ENCODE results near the gene SCN5A.

The SCN5A gene

DNA sequence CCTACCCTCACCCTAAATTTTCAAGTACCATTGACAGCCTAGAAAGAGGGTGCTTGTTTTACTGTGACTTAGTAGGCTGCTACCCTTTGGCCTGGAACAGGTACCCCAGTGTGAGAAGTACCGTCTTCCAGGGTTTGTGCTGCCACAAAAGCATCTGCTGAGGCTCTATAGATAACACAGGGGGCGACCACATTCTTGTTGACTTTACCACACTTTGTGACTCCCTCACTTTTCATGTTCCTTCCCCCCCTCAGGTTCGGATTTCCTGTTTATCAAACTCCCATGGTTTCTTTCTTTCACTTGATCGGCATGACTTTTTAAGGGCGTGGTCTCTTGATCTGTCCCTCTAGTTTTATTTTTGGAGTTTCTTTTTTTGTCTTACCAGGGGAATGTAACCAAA lies 129.8 kb downstream of the SCN5A start:
- no peak overlapping the region for H3K4me3 ChIP-seq (ENCODE audit: low read depth, low read length)
- in situ Hi-C loops (cut with HindIII; ENCODE audit: low sequenced_read_pairs): no loop called here
- DNase-seq (ENCODE audit: low read depth, low spot score): peak; percentile 16
- TF ChIP-seq, protein P1, sequence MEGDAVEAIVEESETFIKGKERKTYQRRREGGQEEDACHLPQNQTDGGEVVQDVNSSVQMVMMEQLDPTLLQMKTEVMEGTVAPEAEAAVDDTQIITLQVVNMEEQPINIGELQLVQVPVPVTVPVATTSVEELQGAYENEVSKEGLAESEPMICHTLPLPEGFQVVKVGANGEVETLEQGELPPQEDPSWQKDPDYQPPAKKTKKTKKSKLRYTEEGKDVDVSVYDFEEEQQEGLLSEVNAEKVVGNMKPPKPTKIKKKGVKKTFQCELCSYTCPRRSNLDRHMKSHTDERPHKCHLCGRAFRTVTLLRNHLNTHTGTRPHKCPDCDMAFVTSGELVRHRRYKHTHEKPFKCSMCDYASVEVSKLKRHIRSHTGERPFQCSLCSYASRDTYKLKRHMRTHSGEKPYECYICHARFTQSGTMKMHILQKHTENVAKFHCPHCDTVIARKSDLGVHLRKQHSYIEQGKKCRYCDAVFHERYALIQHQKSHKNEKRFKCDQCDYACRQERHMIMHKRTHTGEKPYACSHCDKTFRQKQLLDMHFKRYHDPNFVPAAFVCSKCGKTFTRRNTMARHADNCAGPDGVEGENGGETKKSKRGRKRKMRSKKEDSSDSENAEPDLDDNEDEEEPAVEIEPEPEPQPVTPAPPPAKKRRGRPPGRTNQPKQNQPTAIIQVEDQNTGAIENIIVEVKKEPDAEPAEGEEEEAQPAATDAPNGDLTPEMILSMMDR (IDR thresholded peaks at IDR 0.05; ENCODE audit: low read depth, low read length): no peak

DNA sequence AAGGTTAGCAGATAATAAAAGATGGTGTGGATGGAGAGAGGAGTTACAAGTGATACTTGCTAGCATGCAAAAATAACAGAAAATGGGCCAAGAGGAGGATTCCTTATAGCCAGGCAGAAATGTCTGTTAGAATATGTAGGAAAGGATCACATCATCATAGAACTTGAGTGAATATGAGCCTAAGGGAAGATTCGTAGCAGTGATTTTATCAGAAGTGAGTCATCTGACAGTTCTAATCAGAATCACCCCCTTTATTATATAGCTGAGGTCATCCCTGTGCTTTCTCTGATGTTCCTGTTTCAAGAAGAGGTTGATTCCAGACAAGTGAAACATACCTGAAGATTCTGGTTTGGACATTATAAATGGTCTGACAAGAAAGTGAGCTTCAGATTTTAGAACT lies 130.5 kb downstream of the SCN5A start:
- in situ Hi-C loops (cut with HindIII; ENCODE audit: low sequenced_read_pairs): no loop called here
- TF ChIP-seq, protein P1 (IDR thresholded peaks at IDR 0.05; ENCODE audit: low read depth, low read length): no peak
- no peak overlapping the region for H3K4me3 ChIP-seq (ENCODE audit: low read depth, low read length)
- DNase-seq (ENCODE audit: low read depth, low spot score): no peak

DNA sequence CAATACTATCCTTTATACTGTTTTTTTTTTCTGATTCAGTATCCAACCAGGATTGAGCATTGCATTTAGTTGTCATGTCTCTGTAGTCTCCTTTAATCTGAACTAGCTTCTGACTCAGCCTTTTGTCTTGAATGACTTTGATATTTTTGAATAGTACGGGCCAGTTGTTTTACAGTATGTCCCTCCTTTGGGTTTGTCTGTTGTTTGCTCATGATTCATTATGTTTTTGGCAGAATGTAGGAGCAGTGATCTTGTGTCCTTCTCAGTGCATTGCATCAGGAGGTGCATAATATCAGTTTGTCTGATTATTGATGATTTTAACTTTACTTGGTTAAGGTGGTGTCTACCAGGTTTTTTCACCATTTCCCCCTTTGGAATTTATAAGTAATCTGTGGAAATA lies 132.8 kb downstream of the SCN5A start:
- no peak overlapping the region for H3K4me3 ChIP-seq (ENCODE audit: low read depth, low read length)
- no peak for DNase-seq (ENCODE audit: low read depth, low spot score)
- TF ChIP-seq, protein P1 (IDR thresholded peaks at IDR 0.05; ENCODE audit: low read depth, low read length): no peak
- in situ Hi-C loops (cut with HindIII; ENCODE audit: low sequenced_read_pairs): no loop called here

DNA sequence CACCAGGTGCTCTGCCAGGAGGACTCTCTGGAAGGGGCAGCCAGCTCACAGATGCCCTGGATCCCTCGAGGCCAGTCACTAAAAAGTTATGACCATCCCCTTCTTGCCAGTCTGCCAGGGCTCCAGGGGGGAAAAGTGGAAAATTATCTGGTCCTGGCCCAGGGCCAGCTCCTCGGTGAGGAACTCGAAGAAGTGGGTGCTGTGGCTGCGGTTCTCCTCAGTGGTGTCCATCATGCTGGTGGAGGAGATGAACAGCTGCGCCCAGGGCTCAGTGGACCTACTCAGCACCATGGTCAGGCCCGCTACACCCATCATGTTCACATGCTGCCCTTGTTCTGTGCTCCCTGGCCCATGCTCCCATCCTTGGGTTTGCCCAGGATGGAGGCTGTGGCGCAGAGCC lies 134.1 kb downstream of the SCN5A start:
- no peak for DNase-seq (ENCODE audit: low read depth, low spot score)
- in situ Hi-C loops (cut with HindIII; ENCODE audit: low sequenced_read_pairs): no loop called here
- no peak overlapping the region for H3K4me3 ChIP-seq (ENCODE audit: low read depth, low read length)
- TF ChIP-seq, protein P1 (IDR thresholded peaks at IDR 0.05; ENCODE audit: low read depth, low read length): no peak

DNA sequence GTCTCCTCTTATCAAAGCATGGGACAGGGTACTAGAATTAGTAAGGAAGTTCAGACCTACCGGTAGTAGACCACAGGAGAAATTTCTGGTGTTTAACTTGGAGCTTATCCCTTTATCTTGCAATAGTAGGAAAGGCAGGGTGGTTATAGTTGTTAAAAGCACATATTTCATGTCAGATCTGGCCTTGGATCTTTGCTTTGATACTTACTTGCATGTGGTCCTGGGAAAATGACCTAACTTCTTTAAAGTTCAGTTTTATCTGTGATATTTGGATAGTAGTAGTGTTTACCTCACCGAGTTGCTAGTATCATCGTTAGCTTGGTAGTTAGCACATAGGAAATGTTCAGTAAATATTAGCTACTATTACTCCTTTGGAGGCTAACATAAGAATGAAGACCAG lies 137.9 kb downstream of the SCN5A start:
- in situ Hi-C loops (cut with HindIII; ENCODE audit: low sequenced_read_pairs): no loop called here
- no peak overlapping the region for H3K4me3 ChIP-seq (ENCODE audit: low read depth, low read length)
- no peak for DNase-seq (ENCODE audit: low read depth, low spot score)
- TF ChIP-seq, protein P1 (IDR thresholded peaks at IDR 0.05; ENCODE audit: low read depth, low read length): no peak

DNA sequence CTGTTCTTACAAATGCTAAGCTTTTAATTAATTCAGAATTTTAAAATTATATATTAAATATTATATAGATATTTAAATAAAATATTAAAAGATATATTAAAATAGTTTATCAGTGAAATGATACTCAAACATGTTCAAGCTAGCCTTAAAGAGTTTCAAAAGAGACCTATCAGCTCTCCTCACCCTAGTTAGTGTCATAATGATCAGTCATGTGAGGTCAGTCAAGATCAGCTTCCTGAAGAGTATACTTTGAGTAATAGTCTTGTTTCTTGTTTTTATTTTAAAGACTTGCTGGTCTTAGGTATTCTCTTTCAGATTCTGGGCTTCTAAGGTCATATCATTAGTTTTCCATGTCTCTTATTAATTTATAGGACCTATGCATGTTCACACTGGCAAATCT lies 138.9 kb downstream of the SCN5A start:
- no peak for DNase-seq (ENCODE audit: low read depth, low spot score)
- in situ Hi-C loops (cut with HindIII; ENCODE audit: low sequenced_read_pairs): no loop called here
- H3K4me3 ChIP-seq (ENCODE audit: low read depth, low read length): no peak overlapping the region
- TF ChIP-seq, protein P1 (IDR thresholded peaks at IDR 0.05; ENCODE audit: low read depth, low read length): no peak

DNA sequence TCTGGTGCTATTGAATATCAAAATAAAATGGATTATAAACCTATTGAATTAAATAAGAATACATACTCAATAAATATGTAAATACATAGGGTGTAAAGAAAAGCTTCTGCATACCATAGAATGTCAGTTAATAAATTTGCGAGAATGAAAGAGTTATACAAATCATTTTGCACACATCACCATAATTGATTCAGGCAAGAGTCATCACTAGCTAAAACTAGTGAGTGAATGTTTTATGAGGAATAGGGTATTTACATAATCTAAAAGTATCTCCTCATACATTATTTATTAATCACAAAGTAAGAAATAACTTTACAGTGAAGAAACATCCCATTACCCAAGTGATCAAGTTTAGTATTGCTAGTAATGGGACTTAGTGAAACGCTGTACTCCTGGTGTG lies 139.8 kb downstream of the SCN5A start:
- no peak overlapping the region for H3K4me3 ChIP-seq (ENCODE audit: low read depth, low read length)
- TF ChIP-seq, protein P1 (IDR thresholded peaks at IDR 0.05; ENCODE audit: low read depth, low read length): no peak
- no peak for DNase-seq (ENCODE audit: low read depth, low spot score)
- in situ Hi-C loops (cut with HindIII; ENCODE audit: low sequenced_read_pairs): no loop called here

Data from astrocyte of the spinal cord (primary cell).